Spleen (tissue), 7 donors: Measurements from ENCODE around the gene CCDC171.

Experiments
- CTCF ChIP-seq, 11 experiments: fragments of 200-600 bp in 7 of 11; fragments of 450-650 bp in 4 of 11; sonication (generic) in 4 of 11; IDR thresholded peaks in 8 of 11; conservative IDR thresholded peaks in 3 of 11; 1 replicate in 7 of 11; 2 replicates in 4 of 11; pipeline versions ENCODE4 v1.4.0 to v1.8.0; 2016 to 2021; ENCODE audit warnings: antibody characterized with exemption in 11 of 11, inconsistent platforms in 4 of 11, mild to moderate bottlenecking in 1 of 11
- POLR2A ChIP-seq, 3 donors: fragments of 450-650 bp; IDR thresholded peaks; one replicate each; pipeline ENCODE4 v1.5.1; 2017; ENCODE audit warnings: antibody characterized with exemption in 3 of 3, mild to moderate bottlenecking in 1 of 3
- donor health status: DM: no; HTN: no; CAD: no; lungs with moderate emphysema.
- donor health status: DM: no; HTN: no; CAD: no.
- donor health status: DM: no; HTN: no; CAD: no.

DNA sequence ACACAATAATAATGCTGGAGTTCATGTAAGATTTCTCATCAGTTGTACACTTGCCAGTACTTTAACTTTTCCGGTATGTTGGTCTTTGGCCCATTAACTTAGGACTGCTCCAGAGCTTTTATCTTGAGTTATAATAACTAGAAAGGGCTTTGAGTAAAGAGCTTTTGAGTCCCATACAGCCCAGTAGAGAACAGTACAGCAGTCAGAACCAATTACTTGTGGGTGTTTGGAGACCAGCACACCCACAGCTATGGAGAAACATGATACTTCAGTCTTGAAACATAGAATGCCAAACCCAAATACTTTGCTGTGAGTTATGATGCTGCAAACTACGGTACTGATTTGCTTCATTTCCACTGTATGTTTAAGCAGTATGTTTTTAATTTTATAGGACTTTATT, 374.3 kb downstream of the CCDC171 start:
- TF ChIP-seq CTCF (IDR thresholded peaks at IDR 0.05 in 8 of 11, conservative IDR thresholded peaks at IDR 0.05 in 3 of 11) (no peak), POLR2A (IDR thresholded peaks at IDR 0.05) (no peak)
